Hepatocyte (in vitro differentiated cells): ENCODE results near the gene SHQ1. TPM values are rescaled to one million over a fixed set of nuclear protein-coding genes. Genes with fewer than 3 reads are reported as not detected.

ENCODE experiments used
- DNase-seq: peaks from one replicate; pipeline ENCODE4 v3.0.0-alpha.2; 2016; ENCODE audit warnings: low spot score
- H2AFZ ChIP-seq: fragments of 200-600 bp; sonication (generic); 2 replicates; pipeline ENCODE4 v1.6.0; 2016; ENCODE audit warnings: antibody characterized with exemption, mild to moderate bottlenecking
- H3K27ac ChIP-seq: fragments of 200-600 bp; sonication (generic); 2 replicates; pipeline ENCODE4 v1.5.1; 2016; ENCODE audit warnings: mild to moderate bottlenecking
- H3K27me3 ChIP-seq: fragments of 200-600 bp; sonication (generic); 2 replicates; pipeline ENCODE4 v1.6.1; 2016
- H3K36me3 ChIP-seq: fragments of 200-600 bp; sonication (generic); replicated peaks from 2 replicates; pipeline ENCODE4 v1.5.1; 2016; ENCODE audit warnings: low read depth; ENCODE audit not compliant: insufficient read depth
- H3K4me1 ChIP-seq: fragments of 200-600 bp; sonication (generic); 2 replicates; pipeline ENCODE4 v1.5.1; 2016; ENCODE audit warnings: mild to moderate bottlenecking, moderate library complexity; ENCODE audit not compliant: insufficient read depth
- H3K4me2 ChIP-seq: fragments of 200-600 bp; sonication (generic); 2 replicates; pipeline ENCODE4 v1.6.0; 2016
- H3K4me3 ChIP-seq: fragments of 200-600 bp; sonication (generic); 2 replicates; pipeline ENCODE4 v1.5.1; 2016; ENCODE audit warnings: mild to moderate bottlenecking
- H3K79me2 ChIP-seq: fragments of 200-600 bp; sonication (generic); 2 replicates; pipeline ENCODE4 v1.6.0; 2017; ENCODE audit warnings: mild to moderate bottlenecking
- H3K9me2 ChIP-seq: fragments of 200-600 bp; sonication (generic); replicated peaks from 2 replicates; pipeline ENCODE4 v1.6.0; 2017; ENCODE audit warnings: mild to moderate bottlenecking; ENCODE audit not compliant: insufficient read depth
- H3K9me3 ChIP-seq: fragments of 200-600 bp; sonication (generic); 2 replicates; pipeline ENCODE4 v1.5.1; 2016; ENCODE audit warnings: low read depth, mild to moderate bottlenecking
- H4K20me1 ChIP-seq: fragments of 200-600 bp; sonication (generic); 2 replicates; pipeline ENCODE4 v1.6.0; 2016; ENCODE audit warnings: mild to moderate bottlenecking; ENCODE audit not compliant: insufficient read depth, poor library complexity, severe bottlenecking
- CTCF ChIP-seq: fragments of 200-600 bp; sonication (generic); IDR thresholded peaks from 2 replicates; pipeline ENCODE4 v1.5.1; 2016; ENCODE audit warnings: antibody characterized with exemption, mild to moderate bottlenecking; ENCODE audit not compliant: poor library complexity
- EZH2 ChIP-seq: fragments of 200-600 bp; sonication (generic); IDR thresholded peaks from 2 replicates; pipeline ENCODE4 v1.6.1; 2016; ENCODE audit warnings: antibody characterized with exemption, mild to moderate bottlenecking, borderline replicate concordance
- EZH2phosphoT487 ChIP-seq: fragments of 200-600 bp; sonication (generic); IDR thresholded peaks from one replicate; pipeline ENCODE4 v1.6.1; 2018; ENCODE audit warnings: antibody characterized with exemption, mild to moderate bottlenecking, low read depth, moderate library complexity; ENCODE audit not compliant: unreplicated experiment, severe bottlenecking
- WGBS: methylation state at CpG from one replicate; pipeline ENCODE4 v1.1.6; 2016; ENCODE audit warnings: low lambda C conversion rate; ENCODE audit errors: missing lambda C conversion rate; 5-methylcytosine and 5-hydroxymethylcytosine counted together
- polyA plus RNA-seq: library from polyadenylated mRNA; unstranded; fragments of >200 nt; fragmentation: Nextera tagmentation; extraction: Ambion mirVana; gene quantifications from 2 replicates; pipeline ENCODE4 v1.2.1, GENCODE V29; 2016
- total RNA-seq: library from RNA; depleted of rRNA; stranded (reverse); fragments of >200 nt; gene quantifications from 2 replicates; pipeline ENCODE4 v1.2.3, GENCODE V29; 2014

SHQ1 gene
- total RNA-seq: 16.2 and 16.8 TPM in 2 replicates
- polyA plus RNA-seq: 11.1 and 14.8 TPM in 2 replicates

- peaks cover 38% of the 10 kb centered on the region for H3K79me2 ChIP-seq
- under 1% methylated on average over 85 of the region's 86 CpGs for WGBS
- TF ChIP-seq CTCF (no peak), EZH2phosphoT487 (no peak), EZH2 (no peak)
Observed at GRCh38 chr3:72847751-72848702, at the start of gene SHQ1. SHQ1 (minus strand) TSS chr3:72848445; CDS start chr3:72848340, 105 bp downstream.

GRCh38 chr3:72897758-72898007, 49.4 kb upstream of the SHQ1 start:
- Histone ChIP-seq H3K9me3 (no peaks in the 10 kb centered on the region), H3K9me2 (no peaks in the 10 kb centered on the region), H3K79me2 (peaks cover 58% of the 10 kb centered on the region), H3K4me2 (no peak overlapping the region), H3K27me3 (no peaks in the 10 kb centered on the region), H3K36me3 (no peaks in the 10 kb centered on the region), H3K27ac (no peak overlapping the region), H4K20me1 (no peaks in the 10 kb centered on the region), H3K4me1 (peaks cover 18% of the 10 kb centered on the region), H2AFZ (no peak overlapping the region), H3K4me3 (no peak overlapping the region)
- DNase-seq: no peak
- TF ChIP-seq EZH2 (no peak), EZH2phosphoT487 (no peak), CTCF (no peak)

More at GRCh38 chr3:72847751-72848702, at the start of gene SHQ1:
- Histone ChIP-seq H3K9me3 (no peaks in the 10 kb centered on the region), H3K36me3 (no peaks in the 10 kb centered on the region), H3K27me3 (no peaks in the 10 kb centered on the region), H3K4me1 (no peaks in the 10 kb centered on the region), H4K20me1 (no peaks in the 10 kb centered on the region), H3K9me2 (no peaks in the 10 kb centered on the region), H3K4me3 (peak within 1 kb of the TSS; percentile 66), H2AFZ (peak within 1 kb of the TSS; percentile 86), H3K4me2 (peak within 1 kb of the TSS; percentile 91), H3K27ac (peak within 1 kb of the TSS; percentile 68)
- DNase-seq: peak; percentile 97

- Histone ChIP-seq H3K4me1 (peaks cover 23% of the 10 kb centered on the region), H3K36me3 (no peaks in the 10 kb centered on the region), H3K4me2 (peak overlapping the region; percentile 39), H3K79me2 (peaks cover 54% of the 10 kb centered on the region), H3K27me3 (no peaks in the 10 kb centered on the region), H2AFZ (no peak overlapping the region), H3K9me3 (no peaks in the 10 kb centered on the region), H3K9me2 (no peaks in the 10 kb centered on the region), H3K27ac (no peak overlapping the region), H3K4me3 (no peak overlapping the region), H4K20me1 (no peaks in the 10 kb centered on the region)
- WGBS: 25% methylated on average over 4 of the region's 4 CpGs
- DNase-seq: peak; percentile 38
- no peak for TF ChIP-seq EZH2
- TF ChIP-seq EZH2phosphoT487: no peak
- no peak for TF ChIP-seq CTCF
Observed at GRCh38 chr3:72896996-72897757, 48.9 kb upstream of the SHQ1 start.
